ENCODE results near the gene PLXDC2.

The PLXDC2 gene

GRCh38 chr10:19932806-19933371, 116.7 kb downstream of the PLXDC2 start:
- Histone ChIP-seq H3K36me3 (replicated peaks) (no peaks in the 10 kb centered on the region), H3K27me3 (replicated peaks) (no peaks in the 10 kb centered on the region), H3K4me3 (ENCODE audit: low read depth, low read length) (no peak overlapping the region), H3K27ac (no peak overlapping the region)
- in situ Hi-C loops (cut with HindIII; ENCODE audit: low pct_ligation_motif_present, low sequenced_read_pairs), result no loop called here
- TF ChIP-seq CTCF (IDR thresholded peaks at IDR 0.05; ENCODE audit: low read depth, low read length, missing control alignments), result no peak
- no peak for DNase-seq

GRCh38 chr10:19933772-19934171, 117.5 kb downstream of the PLXDC2 start:
- TF ChIP-seq CTCF (IDR thresholded peaks at IDR 0.05; ENCODE audit: low read depth, low read length, missing control alignments), result no peak
- H3K36me3 ChIP-seq (replicated peaks), result no peaks in the 10 kb centered on the region
- H3K27me3 ChIP-seq (replicated peaks), result no peaks in the 10 kb centered on the region
- DNase-seq, result no peak
- H3K4me3 ChIP-seq (ENCODE audit: low read depth, low read length), result no peak overlapping the region
- in situ Hi-C loops (cut with HindIII; ENCODE audit: low pct_ligation_motif_present, low sequenced_read_pairs), result no loop called here
- no peak overlapping the region for H3K27ac ChIP-seq

GRCh38 chr10:19935176-19935575, 118.9 kb downstream of the PLXDC2 start:
- in situ Hi-C loops (cut with HindIII; ENCODE audit: low pct_ligation_motif_present, low sequenced_read_pairs), result no loop called here
- TF ChIP-seq CTCF (IDR thresholded peaks at IDR 0.05; ENCODE audit: low read depth, low read length, missing control alignments), result no peak
- no peak overlapping the region for H3K27ac ChIP-seq

GRCh38 chr10:19936289-19936688, 120.1 kb downstream of the PLXDC2 start:
- in situ Hi-C loops (cut with HindIII; ENCODE audit: low pct_ligation_motif_present, low sequenced_read_pairs), result no loop called here

More at GRCh38 chr10:19935176-19935575, 118.9 kb downstream of the PLXDC2 start:
- H3K4me3 ChIP-seq (ENCODE audit: low read depth, low read length), result no peak overlapping the region
- DNase-seq, result no peak
- no peaks in the 10 kb centered on the region for H3K36me3 ChIP-seq (replicated peaks)
- no peaks in the 10 kb centered on the region for H3K27me3 ChIP-seq (replicated peaks)

GRCh38 chr10:19937989-19938388, 121.8 kb downstream of the PLXDC2 start:
- in situ Hi-C loops (cut with HindIII; ENCODE audit: low pct_ligation_motif_present, low sequenced_read_pairs), result no loop called here
- Histone ChIP-seq H3K27ac (no peak overlapping the region), H3K4me3 (ENCODE audit: low read depth, low read length) (no peak overlapping the region), H3K36me3 (replicated peaks) (no peaks in the 10 kb centered on the region), H3K27me3 (replicated peaks) (no peaks in the 10 kb centered on the region)
- TF ChIP-seq CTCF (IDR thresholded peaks at IDR 0.05; ENCODE audit: low read depth, low read length, missing control alignments), result no peak
- DNase-seq, result no peak

More at GRCh38 chr10:19936289-19936688, 120.1 kb downstream of the PLXDC2 start:
- no peak for DNase-seq
- H3K27ac ChIP-seq, result no peak overlapping the region
- H3K36me3 ChIP-seq (replicated peaks), result no peaks in the 10 kb centered on the region
- no peak overlapping the region for H3K4me3 ChIP-seq (ENCODE audit: low read depth, low read length)
- TF ChIP-seq CTCF (IDR thresholded peaks at IDR 0.05; ENCODE audit: low read depth, low read length, missing control alignments), result no peak
- H3K27me3 ChIP-seq (replicated peaks), result no peaks in the 10 kb centered on the region
